PC-3 (cell line): Measurements from ENCODE around the gene ENTR1.
"Not testable (repeated sequence)": the region's sequence is repeated elsewhere in the genome, so short reads cannot be mapped to it uniquely, and the experiment has no call there.

Experiments
- CTCF ChIP-seq: fragments of 300-600 bp; sonication (generic); conservative IDR thresholded peaks from 2 replicates; pipeline ENCODE4 v1.5.1; 2017; ENCODE audit warnings: antibody characterized with exemption, low read depth, mild to moderate bottlenecking, low read length
- EZH2 ChIP-seq: fragments of 300-600 bp; sonication (generic); IDR thresholded peaks from one replicate; pipeline ENCODE4 v1.6.1; 2017; ENCODE audit warnings: antibody characterized with exemption, mild to moderate bottlenecking, low read length; ENCODE audit not compliant: unreplicated experiment

DNA sequence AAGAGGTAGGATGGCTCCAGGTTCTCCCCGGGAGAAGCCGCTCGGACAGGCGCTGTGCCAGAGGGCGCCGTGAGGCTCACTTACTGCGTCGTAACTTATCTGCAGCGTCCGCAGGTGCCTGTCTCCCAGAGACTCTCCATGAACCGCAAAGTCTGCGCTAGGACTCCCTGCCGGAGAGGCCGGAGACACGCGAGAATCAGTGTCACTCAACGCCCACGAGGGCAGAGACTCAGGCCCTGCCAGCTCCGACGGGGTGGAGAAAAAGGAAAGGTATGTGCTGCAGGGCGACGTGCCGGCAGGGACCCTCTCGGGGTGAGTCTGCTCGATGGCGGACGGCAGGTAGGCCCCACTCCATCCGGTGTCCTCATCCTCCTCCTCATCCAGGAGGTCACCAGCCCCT, 3.4 kb downstream of the ENTR1 start:
- not testable (repeated sequence) for TF ChIP-seq EZH2, CTCF
